Measurements from ENCODE around the gene PPM1N. TPM values are rescaled to one million over a fixed set of nuclear protein-coding genes. Genes with fewer than 3 reads are reported as not detected.

PPM1N gene
- total and polyA plus RNA-seq, 2 of the 13 experiments (the other 11 are each of a cell fraction or from before 2014, with no cell fraction given): 0.31 to 1.8 TPM

GRCh38 chr19:45455707-45456499 is 42.3 kb upstream of the PPM1N start (continued):
- no peak; the same call in none of the 2 replicates for TF ChIP-seq NR2F6 (IDR thresholded peaks at IDR 0.05)
- TF ChIP-seq NR2F6 (CRISPR knock-in tag; IDR thresholded peaks at IDR 0.05): peak; percentile 63
- TF ChIP-seq, protein P1, sequence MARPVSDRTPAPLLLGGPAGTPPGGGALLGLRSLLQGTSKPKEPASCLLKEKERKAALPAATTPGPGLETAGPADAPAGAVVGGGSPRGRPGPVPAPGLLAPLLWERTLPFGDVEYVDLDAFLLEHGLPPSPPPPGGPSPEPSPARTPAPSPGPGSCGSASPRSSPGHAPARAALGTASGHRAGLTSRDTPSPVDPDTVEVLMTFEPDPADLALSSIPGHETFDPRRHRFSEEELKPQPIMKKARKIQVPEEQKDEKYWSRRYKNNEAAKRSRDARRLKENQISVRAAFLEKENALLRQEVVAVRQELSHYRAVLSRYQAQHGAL (CRISPR knock-in tag; IDR thresholded peaks at IDR 0.05; ENCODE audit: not compliant biosample characterization): no peak
- TF ChIP-seq ZNF350 (CRISPR knock-in tag; IDR thresholded peaks at IDR 0.05; ENCODE audit: borderline replicate concordance, low read depth): peak; percentile 92
- TF ChIP-seq, protein P2, sequence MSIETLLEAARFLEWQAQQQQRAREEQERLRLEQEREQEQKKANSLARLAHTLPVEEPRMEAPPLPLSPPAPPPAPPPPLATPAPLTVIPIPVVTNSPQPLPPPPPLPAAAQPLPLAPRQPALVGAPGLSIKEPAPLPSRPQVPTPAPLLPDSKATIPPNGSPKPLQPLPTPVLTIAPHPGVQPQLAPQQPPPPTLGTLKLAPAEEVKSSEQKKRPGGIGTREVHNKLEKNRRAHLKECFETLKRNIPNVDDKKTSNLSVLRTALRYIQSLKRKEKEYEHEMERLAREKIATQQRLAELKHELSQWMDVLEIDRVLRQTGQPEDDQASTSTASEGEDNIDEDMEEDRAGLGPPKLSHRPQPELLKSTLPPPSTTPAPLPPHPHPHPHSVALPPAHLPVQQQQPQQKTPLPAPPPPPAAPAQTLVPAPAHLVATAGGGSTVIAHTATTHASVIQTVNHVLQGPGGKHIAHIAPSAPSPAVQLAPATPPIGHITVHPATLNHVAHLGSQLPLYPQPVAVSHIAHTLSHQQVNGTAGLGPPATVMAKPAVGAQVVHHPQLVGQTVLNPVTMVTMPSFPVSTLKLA (IDR thresholded peaks at IDR 0.05): peak; percentile 80
- TF ChIP-seq ZNF253 (CRISPR knock-in tag; IDR thresholded peaks at IDR 0.05; ENCODE audit: borderline replicate concordance): 0 out of 2 replicates have a peak, but pooled peaks have one; percentile 27
- TF ChIP-seq ZNF263 (CRISPR knock-in tag; IDR thresholded peaks at IDR 0.05): no peak
- no peak for TF ChIP-seq PCBP2 (optimal IDR thresholded peaks at IDR 0.05; ENCODE audit: low read depth, low read length, poor library complexity, severe bottlenecking)
- peak; percentile 51; the same call in 1 of the 2 replicates for TF ChIP-seq GFI1 (CRISPR knock-in tag; IDR thresholded peaks at IDR 0.05; ENCODE audit: borderline replicate concordance)
- TF ChIP-seq RORA (CRISPR knock-in tag; IDR thresholded peaks at IDR 0.05): no peak
- TF ChIP-seq ZNF672 (CRISPR knock-in tag; IDR thresholded peaks at IDR 0.05): no peak
- TF ChIP-seq, protein P3, sequence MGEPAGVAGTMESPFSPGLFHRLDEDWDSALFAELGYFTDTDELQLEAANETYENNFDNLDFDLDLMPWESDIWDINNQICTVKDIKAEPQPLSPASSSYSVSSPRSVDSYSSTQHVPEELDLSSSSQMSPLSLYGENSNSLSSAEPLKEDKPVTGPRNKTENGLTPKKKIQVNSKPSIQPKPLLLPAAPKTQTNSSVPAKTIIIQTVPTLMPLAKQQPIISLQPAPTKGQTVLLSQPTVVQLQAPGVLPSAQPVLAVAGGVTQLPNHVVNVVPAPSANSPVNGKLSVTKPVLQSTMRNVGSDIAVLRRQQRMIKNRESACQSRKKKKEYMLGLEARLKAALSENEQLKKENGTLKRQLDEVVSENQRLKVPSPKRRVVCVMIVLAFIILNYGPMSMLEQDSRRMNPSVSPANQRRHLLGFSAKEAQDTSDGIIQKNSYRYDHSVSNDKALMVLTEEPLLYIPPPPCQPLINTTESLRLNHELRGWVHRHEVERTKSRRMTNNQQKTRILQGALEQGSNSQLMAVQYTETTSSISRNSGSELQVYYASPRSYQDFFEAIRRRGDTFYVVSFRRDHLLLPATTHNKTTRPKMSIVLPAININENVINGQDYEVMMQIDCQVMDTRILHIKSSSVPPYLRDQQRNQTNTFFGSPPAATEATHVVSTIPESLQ (CRISPR knock-in tag; conservative IDR thresholded peaks at IDR 0.05): no peak
- no peak for TF ChIP-seq SIX4 (CRISPR knock-in tag; IDR thresholded peaks at IDR 0.05)
- no peak for TF ChIP-seq ELF4 (CRISPR knock-in tag; IDR thresholded peaks at IDR 0.05; ENCODE audit: borderline replicate concordance)
- TF ChIP-seq NFATC3 (CRISPR knock-in tag; IDR thresholded peaks at IDR 0.05): no peak
- peak; percentile 55; the same call in 1 of the 2 replicates for TF ChIP-seq ZSCAN21 (CRISPR knock-in tag; IDR thresholded peaks at IDR 0.05; ENCODE audit: borderline replicate concordance)
- TF ChIP-seq ZNF569 (CRISPR knock-in tag; IDR thresholded peaks at IDR 0.05; ENCODE audit: borderline replicate concordance): no peak
- no peak for TF ChIP-seq ZNF260 (CRISPR knock-in tag; IDR thresholded peaks at IDR 0.05; ENCODE audit: borderline replicate concordance, low read depth)
- no peak for TF ChIP-seq PLRG1 (conservative IDR thresholded peaks at IDR 0.05)
- no peak; the same call in 1 of the 2 replicates for TF ChIP-seq GATAD1 (CRISPR knock-in tag; IDR thresholded peaks at IDR 0.05)
- no peak for TF ChIP-seq ZNF382 (CRISPR knock-in tag; IDR thresholded peaks at IDR 0.05; ENCODE audit: borderline replicate concordance)
- TF ChIP-seq MXI1 (IDR thresholded peaks at IDR 0.05; ENCODE audit: borderline replicate concordance, low read depth, low read length): peak; percentile 90; the same call in 1 of the 3 replicates
- TF ChIP-seq ZBTB44 (CRISPR knock-in tag; IDR thresholded peaks at IDR 0.05): no peak
- TF ChIP-seq ERF (CRISPR knock-in tag; IDR thresholded peaks at IDR 0.05): peak; percentile 56; the same call in 1 of the 2 replicates
- no peak for TF ChIP-seq ZNF563 (CRISPR knock-in tag; IDR thresholded peaks at IDR 0.05)
